ENCODE data around the gene HPSE.

DNA sequence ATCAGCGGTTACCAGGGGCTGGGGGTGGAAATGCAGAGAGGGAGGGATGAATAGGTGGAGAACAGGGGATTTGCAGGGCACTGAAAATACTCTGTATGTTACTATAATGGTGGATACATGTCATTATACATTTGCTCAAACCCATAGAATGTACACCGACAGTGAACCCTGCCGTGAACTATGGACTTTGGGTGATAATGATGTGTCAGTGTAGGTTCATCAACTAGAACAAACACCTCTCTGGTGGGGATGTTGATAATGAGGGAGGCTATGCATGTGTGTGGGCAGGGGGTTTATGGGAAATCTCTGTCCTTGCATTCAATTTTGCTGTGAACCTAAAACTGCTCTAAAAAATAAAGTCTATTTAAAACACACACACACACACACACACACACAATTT is 11.5 kb downstream of the HPSE start:
- TF ChIP-seq, protein P1, sequence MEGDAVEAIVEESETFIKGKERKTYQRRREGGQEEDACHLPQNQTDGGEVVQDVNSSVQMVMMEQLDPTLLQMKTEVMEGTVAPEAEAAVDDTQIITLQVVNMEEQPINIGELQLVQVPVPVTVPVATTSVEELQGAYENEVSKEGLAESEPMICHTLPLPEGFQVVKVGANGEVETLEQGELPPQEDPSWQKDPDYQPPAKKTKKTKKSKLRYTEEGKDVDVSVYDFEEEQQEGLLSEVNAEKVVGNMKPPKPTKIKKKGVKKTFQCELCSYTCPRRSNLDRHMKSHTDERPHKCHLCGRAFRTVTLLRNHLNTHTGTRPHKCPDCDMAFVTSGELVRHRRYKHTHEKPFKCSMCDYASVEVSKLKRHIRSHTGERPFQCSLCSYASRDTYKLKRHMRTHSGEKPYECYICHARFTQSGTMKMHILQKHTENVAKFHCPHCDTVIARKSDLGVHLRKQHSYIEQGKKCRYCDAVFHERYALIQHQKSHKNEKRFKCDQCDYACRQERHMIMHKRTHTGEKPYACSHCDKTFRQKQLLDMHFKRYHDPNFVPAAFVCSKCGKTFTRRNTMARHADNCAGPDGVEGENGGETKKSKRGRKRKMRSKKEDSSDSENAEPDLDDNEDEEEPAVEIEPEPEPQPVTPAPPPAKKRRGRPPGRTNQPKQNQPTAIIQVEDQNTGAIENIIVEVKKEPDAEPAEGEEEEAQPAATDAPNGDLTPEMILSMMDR (IDR thresholded peaks at IDR 0.05; ENCODE audit: borderline replicate concordance, extremely low read depth, low read length, poor library complexity, severe bottlenecking), result no peak
- no peak for TF ChIP-seq EZH2 (IDR thresholded peaks at IDR 0.05; ENCODE audit: borderline replicate concordance, low read depth, low read length, severe bottlenecking)

All from DND-41 (cell line).